Fibroblast of skin of scalp (primary cell): ENCODE measurements around the gene TPPP2.

Experiments used
- DNase-seq: peaks from one replicate; pipeline ENCODE4 v3.0.0-alpha.2; 2013

Gene TPPP2

GRCh38 chr14:21059842-21060613 lies 30.0 kb downstream of the TPPP2 start:
- DNase-seq, result peak; percentile 47

- no peak for DNase-seq
These were observed 30.8 kb downstream of the TPPP2 start for GRCh38 chr14:21060614-21061346.

GRCh38 chr14:21061347-21061668 lies 31.3 kb downstream of the TPPP2 start:
- no peak for DNase-seq

GRCh38 chr14:21063479-21063878 lies 33.5 kb downstream of the TPPP2 start:
- DNase-seq, result peak; percentile 92

GRCh38 chr14:21066882-21067502 lies 37.0 kb downstream of the TPPP2 start:
- no peak for DNase-seq

- DNase-seq, result peak; percentile 72
These were observed 38.7 kb downstream of the TPPP2 start for GRCh38 chr14:21068521-21069387.

GRCh38 chr14:21069388-21070082 lies 39.5 kb downstream of the TPPP2 start:
- peak; percentile 49 for DNase-seq

- peak; percentile 68 for DNase-seq
These were observed 40.1 kb downstream of the TPPP2 start, which contains the start of gene ARHGEF40 for GRCh38 chr14:21070083-21070609. Gene ARHGEF40, plus strand, starts transcription at chr14:21070304. Its CDS starts 93 bp downstream, at chr14:21070397.

- peak; percentile 42 for DNase-seq
These were observed 40.7 kb downstream of the TPPP2 start for GRCh38 chr14:21070610-21071224.

GRCh38 chr14:21071225-21072030 lies 41.4 kb downstream of the TPPP2 start:
- peak; percentile 97 for DNase-seq

GRCh38 chr14:21072031-21072473 lies 42.0 kb downstream of the TPPP2 start:
- DNase-seq, result peak; percentile 86

GRCh38 chr14:21072781-21073339 lies 42.8 kb downstream of the TPPP2 start:
- DNase-seq, result no peak

GRCh38 chr14:21073921-21074320 lies 43.9 kb downstream of the TPPP2 start:
- no peak for DNase-seq

- no peak for DNase-seq
These were observed 44.6 kb downstream of the TPPP2 start for GRCh38 chr14:21074398-21075272.

- DNase-seq, result no peak
These were observed 45.9 kb downstream of the TPPP2 start for GRCh38 chr14:21075719-21076437.

- DNase-seq, result no peak
These were observed 47.7 kb downstream of the TPPP2 start for GRCh38 chr14:21077672-21078071.

- DNase-seq, result no peak
These were observed 48.3 kb downstream of the TPPP2 start for GRCh38 chr14:21078287-21078686.

- DNase-seq, result no peak
These were observed 48.7 kb downstream of the TPPP2 start for GRCh38 chr14:21078726-21079125.
